ENCODE measurements around the gene HBM.

DNA sequence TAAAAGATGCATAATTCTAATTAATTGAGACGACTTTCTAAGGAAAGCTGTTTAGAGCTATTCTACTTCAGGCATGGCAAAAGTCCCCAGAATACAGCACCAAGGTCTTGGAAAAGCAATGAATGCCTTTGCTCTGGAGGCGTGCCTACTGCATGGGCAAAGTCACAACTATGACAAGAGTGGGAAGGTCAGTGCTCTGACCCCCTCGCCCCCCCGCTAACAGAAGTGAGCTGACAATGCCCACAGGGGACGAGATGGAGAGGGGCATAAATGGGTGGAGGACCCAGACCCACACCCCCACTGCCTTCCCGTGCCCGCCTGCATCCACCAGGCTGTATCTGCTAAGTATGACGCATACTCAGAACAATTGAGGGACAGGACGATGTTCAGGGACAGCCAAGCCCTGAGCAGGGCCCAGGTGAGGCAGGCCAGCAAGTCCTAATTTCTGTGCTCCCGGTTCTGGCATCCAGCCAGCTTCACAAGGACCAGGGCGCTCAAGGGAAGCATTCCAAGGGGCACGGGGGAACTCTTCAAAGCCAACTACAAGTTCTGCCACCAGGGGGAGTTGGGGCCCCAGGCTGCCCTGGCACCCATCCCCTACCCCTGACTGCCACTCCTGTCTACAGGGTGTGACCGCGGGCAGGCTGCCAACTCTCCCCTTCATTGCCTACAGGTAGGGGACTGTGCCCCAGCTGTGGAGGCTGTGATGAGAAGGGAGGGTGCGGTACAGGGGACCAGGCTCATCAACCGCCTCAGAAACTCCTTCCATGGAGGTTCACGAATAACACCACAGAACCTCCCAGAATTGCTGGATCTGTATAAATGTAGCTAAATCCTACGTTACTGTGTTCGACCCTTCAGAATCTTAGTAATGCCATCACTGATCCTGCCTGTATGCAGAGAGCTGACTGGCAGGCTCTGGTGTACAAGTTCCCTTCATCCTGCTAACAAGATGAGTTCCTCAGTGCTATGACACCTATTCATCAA is 48.1 kb upstream of the HBM start:
- TF ChIP-seq, protein P1, sequence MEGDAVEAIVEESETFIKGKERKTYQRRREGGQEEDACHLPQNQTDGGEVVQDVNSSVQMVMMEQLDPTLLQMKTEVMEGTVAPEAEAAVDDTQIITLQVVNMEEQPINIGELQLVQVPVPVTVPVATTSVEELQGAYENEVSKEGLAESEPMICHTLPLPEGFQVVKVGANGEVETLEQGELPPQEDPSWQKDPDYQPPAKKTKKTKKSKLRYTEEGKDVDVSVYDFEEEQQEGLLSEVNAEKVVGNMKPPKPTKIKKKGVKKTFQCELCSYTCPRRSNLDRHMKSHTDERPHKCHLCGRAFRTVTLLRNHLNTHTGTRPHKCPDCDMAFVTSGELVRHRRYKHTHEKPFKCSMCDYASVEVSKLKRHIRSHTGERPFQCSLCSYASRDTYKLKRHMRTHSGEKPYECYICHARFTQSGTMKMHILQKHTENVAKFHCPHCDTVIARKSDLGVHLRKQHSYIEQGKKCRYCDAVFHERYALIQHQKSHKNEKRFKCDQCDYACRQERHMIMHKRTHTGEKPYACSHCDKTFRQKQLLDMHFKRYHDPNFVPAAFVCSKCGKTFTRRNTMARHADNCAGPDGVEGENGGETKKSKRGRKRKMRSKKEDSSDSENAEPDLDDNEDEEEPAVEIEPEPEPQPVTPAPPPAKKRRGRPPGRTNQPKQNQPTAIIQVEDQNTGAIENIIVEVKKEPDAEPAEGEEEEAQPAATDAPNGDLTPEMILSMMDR (IDR thresholded peaks at IDR 0.05), result peak; percentile 65
- TF ChIP-seq ZFP36 (IDR thresholded peaks at IDR 0.05; ENCODE audit: borderline replicate concordance, partially characterized antibody) (no peak), CBX8 (IDR thresholded peaks at IDR 0.05) (no peak), POLR2A (IDR thresholded peaks at IDR 0.05; ENCODE audit: low read length) (no peak), RAD21 (conservative IDR thresholded peaks at IDR 0.05 in 1 of 2, IDR thresholded peaks at IDR 0.05 in 1 of 2) (peak; percentile 57 to 58), EP300 (IDR thresholded peaks at IDR 0.05) (no peak), MAZ (IDR thresholded peaks at IDR 0.05; ENCODE audit: borderline replicate concordance, low read depth, low read length) (no peak), CHD2 (IDR thresholded peaks at IDR 0.05; ENCODE audit: low read length, partially characterized antibody) (no peak), KDM5A (IDR thresholded peaks at IDR 0.05) (no peak), JUN (IDR thresholded peaks at IDR 0.05) (no peak), FOSL2 (IDR thresholded peaks at IDR 0.05) (no peak), FOSL2 (CRISPR knock-in tag; IDR thresholded peaks at IDR 0.05) (no peak), BHLHE40 (IDR thresholded peaks at IDR 0.05; ENCODE audit: low read depth, low read length) (no peak)
- TF ChIP-seq, protein P2, sequence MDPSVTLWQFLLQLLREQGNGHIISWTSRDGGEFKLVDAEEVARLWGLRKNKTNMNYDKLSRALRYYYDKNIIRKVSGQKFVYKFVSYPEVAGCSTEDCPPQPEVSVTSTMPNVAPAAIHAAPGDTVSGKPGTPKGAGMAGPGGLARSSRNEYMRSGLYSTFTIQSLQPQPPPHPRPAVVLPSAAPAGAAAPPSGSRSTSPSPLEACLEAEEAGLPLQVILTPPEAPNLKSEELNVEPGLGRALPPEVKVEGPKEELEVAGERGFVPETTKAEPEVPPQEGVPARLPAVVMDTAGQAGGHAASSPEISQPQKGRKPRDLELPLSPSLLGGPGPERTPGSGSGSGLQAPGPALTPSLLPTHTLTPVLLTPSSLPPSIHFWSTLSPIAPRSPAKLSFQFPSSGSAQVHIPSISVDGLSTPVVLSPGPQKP (IDR thresholded peaks at IDR 0.05; ENCODE audit: low read depth, low read length), result no peak

Measured in A549 (cell line).